Measurements from ENCODE around the gene ABCB10.
"Not testable (repeated sequence)": the region's sequence is repeated elsewhere in the genome, so short reads cannot be mapped to it uniquely, and the experiment has no call there.

ABCB10 gene

GRCh38 chr1:229480495-229480894 lies 78.0 kb downstream of the ABCB10 start:
- no peak overlapping the region for H3K4me3 ChIP-seq (ENCODE audit: low read depth in 1 of 2, low read length in 2 of 2)
- no peaks in the 10 kb centered on the region for H3K4me1 ChIP-seq (ENCODE audit: control insufficient read depth in 1 of 2, insufficient read depth in 2 of 2, low read length in 2 of 2)
- H3K27me3 ChIP-seq (ENCODE audit: control insufficient read depth in 1 of 2, insufficient read depth in 2 of 2, low read length in 2 of 2): no peaks in the 10 kb centered on the region
- H3K9me3 ChIP-seq (ENCODE audit: control insufficient read depth in 1 of 2, low read length in 2 of 2): no peaks in the 10 kb centered on the region
- no peak overlapping the region for H3K27ac ChIP-seq (ENCODE audit: low read depth, low read length)
- H3K36me3 ChIP-seq (ENCODE audit: control insufficient read depth in 1 of 2, insufficient read depth in 2 of 2, low read length in 2 of 2): peaks cover 17 to 56% of the 10 kb centered on the region in 2 donors
- no peak overlapping the region for H3K9ac ChIP-seq (ENCODE audit: low read depth in 1 of 2, low read length in 2 of 2)

GRCh38 chr1:229479660-229480399 lies 78.7 kb downstream of the ABCB10 start:
- H3K9me3 ChIP-seq (ENCODE audit: control insufficient read depth in 1 of 2, low read length in 2 of 2): no peaks in the 10 kb centered on the region
- H3K9ac ChIP-seq (ENCODE audit: low read depth in 1 of 2, low read length in 2 of 2): no peak overlapping the region
- H3K27me3 ChIP-seq (ENCODE audit: control insufficient read depth in 1 of 2, insufficient read depth in 2 of 2, low read length in 2 of 2): no peaks in the 10 kb centered on the region
- no peak overlapping the region for H3K4me3 ChIP-seq (ENCODE audit: low read depth in 1 of 2, low read length in 2 of 2)
- no peaks in the 10 kb centered on the region for H3K4me1 ChIP-seq (ENCODE audit: control insufficient read depth in 1 of 2, insufficient read depth in 2 of 2, low read length in 2 of 2)
- no peak overlapping the region for H3K27ac ChIP-seq (ENCODE audit: low read depth, low read length)
- H3K36me3 ChIP-seq (ENCODE audit: control insufficient read depth in 1 of 2, insufficient read depth in 2 of 2, low read length in 2 of 2): peaks cover 16 to 57% of the 10 kb centered on the region in 2 donors

GRCh38 chr1:229478852-229479251 lies 79.7 kb downstream of the ABCB10 start:
- H3K9ac ChIP-seq (ENCODE audit: low read depth in 1 of 2, low read length in 2 of 2): no peak overlapping the region
- no peak overlapping the region for H3K4me3 ChIP-seq (ENCODE audit: low read depth in 1 of 2, low read length in 2 of 2)
- no peaks in the 10 kb centered on the region for H3K27me3 ChIP-seq (ENCODE audit: control insufficient read depth in 1 of 2, insufficient read depth in 2 of 2, low read length in 2 of 2)
- H3K4me1 ChIP-seq (ENCODE audit: control insufficient read depth in 1 of 2, insufficient read depth in 2 of 2, low read length in 2 of 2): no peaks in the 10 kb centered on the region
- no peak overlapping the region for H3K27ac ChIP-seq (ENCODE audit: low read depth, low read length)
- H3K36me3 ChIP-seq (ENCODE audit: control insufficient read depth in 1 of 2, insufficient read depth in 2 of 2, low read length in 2 of 2): peaks cover 22 to 60% of the 10 kb centered on the region in 2 donors
- H3K9me3 ChIP-seq (ENCODE audit: control insufficient read depth in 1 of 2, low read length in 2 of 2): no peaks in the 10 kb centered on the region

- H3K27me3 ChIP-seq (ENCODE audit: control insufficient read depth in 1 of 2, insufficient read depth in 2 of 2, low read length in 2 of 2); H3K9me3 ChIP-seq (ENCODE audit: control insufficient read depth in 1 of 2, low read length in 2 of 2); H3K4me3 ChIP-seq (ENCODE audit: low read depth in 1 of 2, low read length in 2 of 2); H3K9ac ChIP-seq (ENCODE audit: low read depth in 1 of 2, low read length in 2 of 2); H3K27ac ChIP-seq (ENCODE audit: low read depth, low read length); H3K4me1 ChIP-seq (ENCODE audit: control insufficient read depth in 1 of 2, insufficient read depth in 2 of 2, low read length in 2 of 2): not testable (repeated sequence)
- H3K36me3 ChIP-seq (ENCODE audit: control insufficient read depth in 1 of 2, insufficient read depth in 2 of 2, low read length in 2 of 2): peaks cover 12 to 55% of the 10 kb centered on the region in 2 donors
Observed at GRCh38 chr1:229475859-229476258, 82.6 kb downstream of the ABCB10 start.

GRCh38 chr1:229474509-229474908 lies 84.0 kb downstream of the ABCB10 start:
- Histone ChIP-seq H3K36me3 (ENCODE audit: control insufficient read depth in 1 of 2, insufficient read depth in 2 of 2, low read length in 2 of 2) (peaks cover 12 to 63% of the 10 kb centered on the region in 2 donors), H3K9ac (ENCODE audit: low read depth in 1 of 2, low read length in 2 of 2) (no peak overlapping the region)

GRCh38 chr1:229471175-229471574 lies 87.3 kb downstream of the ABCB10 start:
- Histone ChIP-seq H3K4me1 (ENCODE audit: control insufficient read depth in 1 of 2, insufficient read depth in 2 of 2, low read length in 2 of 2) (no peaks in the 10 kb centered on the region), H3K9ac (ENCODE audit: low read depth in 1 of 2, low read length in 2 of 2) (no peak overlapping the region), H3K27me3 (ENCODE audit: control insufficient read depth in 1 of 2, insufficient read depth in 2 of 2, low read length in 2 of 2) (no peaks in the 10 kb centered on the region), H3K36me3 (ENCODE audit: control insufficient read depth in 1 of 2, insufficient read depth in 2 of 2, low read length in 2 of 2) (peaks cover 26 to 64% of the 10 kb centered on the region in 2 donors), H3K27ac (ENCODE audit: low read depth, low read length) (no peak overlapping the region), H3K4me3 (ENCODE audit: low read depth in 1 of 2, low read length in 2 of 2) (no peak overlapping the region), H3K9me3 (ENCODE audit: control insufficient read depth in 1 of 2, low read length in 2 of 2) (no peaks in the 10 kb centered on the region)

More at GRCh38 chr1:229474509-229474908, 84.0 kb downstream of the ABCB10 start:
- no peak overlapping the region for H3K4me3 ChIP-seq (ENCODE audit: low read depth in 1 of 2, low read length in 2 of 2)
- no peaks in the 10 kb centered on the region for H3K27me3 ChIP-seq (ENCODE audit: control insufficient read depth in 1 of 2, insufficient read depth in 2 of 2, low read length in 2 of 2)
- no peaks in the 10 kb centered on the region for H3K4me1 ChIP-seq (ENCODE audit: control insufficient read depth in 1 of 2, insufficient read depth in 2 of 2, low read length in 2 of 2)
- no peak overlapping the region for H3K27ac ChIP-seq (ENCODE audit: low read depth, low read length)
- H3K9me3 ChIP-seq (ENCODE audit: control insufficient read depth in 1 of 2, low read length in 2 of 2): no peaks in the 10 kb centered on the region

- no peak overlapping the region for H3K4me3 ChIP-seq (ENCODE audit: low read depth in 1 of 2, low read length in 2 of 2)
- peaks cover 28 to 65% of the 10 kb centered on the region in 2 donors for H3K36me3 ChIP-seq (ENCODE audit: control insufficient read depth in 1 of 2, insufficient read depth in 2 of 2, low read length in 2 of 2)
- H3K9me3 ChIP-seq (ENCODE audit: control insufficient read depth in 1 of 2, low read length in 2 of 2): no peaks in the 10 kb centered on the region
- no peak overlapping the region for H3K9ac ChIP-seq (ENCODE audit: low read depth in 1 of 2, low read length in 2 of 2)
- H3K27ac ChIP-seq (ENCODE audit: low read depth, low read length): no peak overlapping the region
- no peaks in the 10 kb centered on the region for H3K4me1 ChIP-seq (ENCODE audit: control insufficient read depth in 1 of 2, insufficient read depth in 2 of 2, low read length in 2 of 2)
- H3K27me3 ChIP-seq (ENCODE audit: control insufficient read depth in 1 of 2, insufficient read depth in 2 of 2, low read length in 2 of 2): no peaks in the 10 kb centered on the region
Observed at GRCh38 chr1:229470406-229471043, 88.0 kb downstream of the ABCB10 start.

GRCh38 chr1:229466887-229467286 lies 91.6 kb downstream of the ABCB10 start:
- H3K27me3 ChIP-seq (ENCODE audit: control insufficient read depth in 1 of 2, insufficient read depth in 2 of 2, low read length in 2 of 2): no peaks in the 10 kb centered on the region
- no peak overlapping the region for H3K27ac ChIP-seq (ENCODE audit: low read depth, low read length)
- H3K4me3 ChIP-seq (ENCODE audit: low read depth in 1 of 2, low read length in 2 of 2): no peak overlapping the region
- no peaks in the 10 kb centered on the region for H3K4me1 ChIP-seq (ENCODE audit: control insufficient read depth in 1 of 2, insufficient read depth in 2 of 2, low read length in 2 of 2)
- no peak overlapping the region for H3K9ac ChIP-seq (ENCODE audit: low read depth in 1 of 2, low read length in 2 of 2)
- peaks cover 41 to 74% of the 10 kb centered on the region in 2 donors for H3K36me3 ChIP-seq (ENCODE audit: control insufficient read depth in 1 of 2, insufficient read depth in 2 of 2, low read length in 2 of 2)
- no peaks in the 10 kb centered on the region for H3K9me3 ChIP-seq (ENCODE audit: control insufficient read depth in 1 of 2, low read length in 2 of 2)
